22Rv1 (cell line): ENCODE results near the gene RIT2.

Source experiments
- H3K27ac ChIP-seq: fragments of 450-650 bp; 2 replicates; pipeline ENCODE4 v1.5.1; 2017
- ZFX ChIP-seq: fragments of 450-650 bp; IDR thresholded peaks from 2 replicates; pipeline ENCODE4 v1.6.1; 2017; ENCODE audit warnings: antibody characterized with exemption, borderline replicate concordance
- TF ChIP-seq, protein P1 (sequence below): fragments of 450-650 bp; IDR thresholded peaks from 2 replicates; pipeline ENCODE4 v1.5.1; 2017; ENCODE audit warnings: mild to moderate bottlenecking

Gene RIT2

DNA sequence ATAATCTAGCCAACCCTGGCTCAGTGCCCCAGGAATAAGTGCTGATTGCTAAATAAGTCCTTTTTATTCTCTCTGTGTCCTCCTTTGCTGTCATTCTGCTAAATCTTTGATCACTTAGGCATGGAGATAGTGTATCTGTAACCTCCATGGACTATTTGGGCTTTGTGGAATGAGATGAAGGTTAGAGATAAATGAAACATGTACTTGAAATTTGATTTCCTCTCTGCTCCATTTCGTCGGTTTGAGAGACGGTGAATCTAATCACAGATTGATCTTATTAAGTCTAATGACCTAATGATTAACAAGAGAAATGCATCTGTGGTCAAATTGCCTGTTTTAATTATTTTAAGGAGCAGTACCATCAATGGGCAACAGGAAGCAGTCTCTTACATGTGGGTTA lies 159.2 kb downstream of the RIT2 start:
- no peak for TF ChIP-seq ZFX
- TF ChIP-seq, protein P1, sequence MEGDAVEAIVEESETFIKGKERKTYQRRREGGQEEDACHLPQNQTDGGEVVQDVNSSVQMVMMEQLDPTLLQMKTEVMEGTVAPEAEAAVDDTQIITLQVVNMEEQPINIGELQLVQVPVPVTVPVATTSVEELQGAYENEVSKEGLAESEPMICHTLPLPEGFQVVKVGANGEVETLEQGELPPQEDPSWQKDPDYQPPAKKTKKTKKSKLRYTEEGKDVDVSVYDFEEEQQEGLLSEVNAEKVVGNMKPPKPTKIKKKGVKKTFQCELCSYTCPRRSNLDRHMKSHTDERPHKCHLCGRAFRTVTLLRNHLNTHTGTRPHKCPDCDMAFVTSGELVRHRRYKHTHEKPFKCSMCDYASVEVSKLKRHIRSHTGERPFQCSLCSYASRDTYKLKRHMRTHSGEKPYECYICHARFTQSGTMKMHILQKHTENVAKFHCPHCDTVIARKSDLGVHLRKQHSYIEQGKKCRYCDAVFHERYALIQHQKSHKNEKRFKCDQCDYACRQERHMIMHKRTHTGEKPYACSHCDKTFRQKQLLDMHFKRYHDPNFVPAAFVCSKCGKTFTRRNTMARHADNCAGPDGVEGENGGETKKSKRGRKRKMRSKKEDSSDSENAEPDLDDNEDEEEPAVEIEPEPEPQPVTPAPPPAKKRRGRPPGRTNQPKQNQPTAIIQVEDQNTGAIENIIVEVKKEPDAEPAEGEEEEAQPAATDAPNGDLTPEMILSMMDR = no peak
- no peak overlapping the region for H3K27ac ChIP-seq

DNA sequence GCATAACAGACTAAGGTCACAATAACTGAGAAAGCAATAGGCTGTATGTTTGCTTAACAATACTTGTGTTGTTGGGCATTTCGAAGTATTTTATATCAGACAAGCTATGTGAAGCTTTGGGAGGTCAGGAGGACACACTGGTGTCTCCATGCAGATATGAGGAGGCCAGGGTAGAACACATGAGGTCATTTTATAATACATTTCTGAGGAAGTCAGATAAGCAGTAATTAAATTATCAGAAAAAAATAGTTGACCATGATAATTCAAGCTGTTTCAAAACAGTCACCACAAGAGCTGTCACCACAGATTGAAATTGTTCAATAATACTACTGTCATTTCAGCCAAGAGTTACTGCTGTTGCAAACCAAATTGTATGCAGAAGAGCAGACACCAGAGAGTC lies 160.6 kb downstream of the RIT2 start:
- TF ChIP-seq, protein P1 = no peak
- TF ChIP-seq ZFX = no peak

DNA sequence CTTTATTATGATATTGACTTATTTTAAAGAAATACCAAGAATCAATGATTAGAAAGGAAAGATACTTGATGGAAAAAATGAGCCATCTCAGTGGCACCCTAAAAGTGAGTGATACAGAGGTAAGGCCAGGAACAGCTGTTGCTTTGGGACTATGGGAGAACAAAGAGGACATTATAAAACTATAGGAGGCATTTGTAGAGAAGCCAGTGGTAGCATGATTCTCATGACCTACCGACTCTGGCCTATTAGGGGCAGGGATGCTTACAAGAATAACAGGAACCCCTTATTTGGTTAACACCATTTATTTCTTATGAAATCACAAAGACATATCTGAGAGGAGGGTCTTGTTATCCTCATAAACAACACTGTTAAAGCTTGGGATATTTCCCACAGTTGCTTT lies 162.2 kb downstream of the RIT2 start:
- TF ChIP-seq, protein P1 = no peak
- no peak overlapping the region for H3K27ac ChIP-seq

More for the DNA sequence above, 160.6 kb downstream of the RIT2 start:
- no peak overlapping the region for H3K27ac ChIP-seq

DNA sequence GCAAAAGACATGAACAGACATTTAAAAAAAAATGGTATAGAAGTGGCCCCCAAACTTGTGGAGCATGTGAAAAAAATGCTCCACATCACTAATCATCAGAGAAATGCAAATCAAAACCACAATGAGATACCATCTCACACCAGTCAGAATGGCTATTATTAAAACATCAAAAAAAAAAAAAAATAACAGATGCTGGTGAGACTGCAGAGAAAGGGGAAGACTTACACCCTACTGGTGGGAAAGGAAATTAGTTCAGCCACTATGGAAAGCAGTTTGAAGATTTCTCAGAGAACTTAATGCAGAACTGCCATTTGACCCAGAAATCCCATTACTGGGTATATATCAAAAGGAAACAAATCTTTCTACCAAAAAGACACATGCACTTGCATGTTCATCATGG lies 164.8 kb downstream of the RIT2 start:
- no peak for TF ChIP-seq ZFX
- TF ChIP-seq, protein P1 = no peak
- H3K27ac ChIP-seq = no peak overlapping the region

DNA sequence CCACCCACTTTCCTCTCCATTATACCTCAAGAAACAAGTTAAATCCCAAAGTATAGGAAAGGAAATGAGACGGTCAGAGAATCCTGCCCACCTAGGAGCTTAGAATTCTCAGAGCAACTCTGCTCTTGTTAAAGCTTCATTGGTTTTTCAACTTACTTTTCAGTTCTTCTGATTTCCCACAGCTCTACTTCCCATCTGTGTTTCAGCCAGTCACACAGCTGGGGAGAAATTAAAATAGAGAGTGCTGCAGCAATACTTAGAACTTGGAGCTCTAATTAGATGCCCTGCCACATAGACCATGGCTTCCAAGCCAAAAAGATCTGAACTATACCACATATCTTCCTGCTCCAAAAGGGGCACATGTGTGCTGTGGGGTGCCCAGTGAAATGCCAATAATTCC lies 166.7 kb downstream of the RIT2 start:
- TF ChIP-seq ZFX = no peak
- TF ChIP-seq, protein P1 = no peak
- no peak overlapping the region for H3K27ac ChIP-seq

DNA sequence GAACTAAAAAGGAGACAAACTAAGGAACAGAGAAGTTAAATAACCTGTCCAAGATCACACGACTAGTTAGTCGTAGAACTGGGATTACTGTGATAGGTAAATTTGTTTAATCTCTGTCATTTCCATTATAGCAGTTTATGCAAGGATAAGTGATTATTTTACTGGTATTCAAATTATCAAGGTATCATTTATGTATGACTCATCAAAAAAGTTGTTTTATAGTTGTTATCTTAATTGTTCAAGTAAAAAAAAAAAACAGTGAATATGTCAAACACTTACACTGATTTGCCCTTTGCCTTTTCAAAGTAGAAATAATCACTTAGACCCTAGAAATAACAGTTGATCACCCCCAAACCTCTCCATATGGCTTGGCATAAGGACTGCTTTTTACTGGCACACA lies 173.6 kb downstream of the RIT2 start:
- no peak for TF ChIP-seq ZFX
- TF ChIP-seq, protein P1 = no peak
- H3K27ac ChIP-seq = no peak overlapping the region

DNA sequence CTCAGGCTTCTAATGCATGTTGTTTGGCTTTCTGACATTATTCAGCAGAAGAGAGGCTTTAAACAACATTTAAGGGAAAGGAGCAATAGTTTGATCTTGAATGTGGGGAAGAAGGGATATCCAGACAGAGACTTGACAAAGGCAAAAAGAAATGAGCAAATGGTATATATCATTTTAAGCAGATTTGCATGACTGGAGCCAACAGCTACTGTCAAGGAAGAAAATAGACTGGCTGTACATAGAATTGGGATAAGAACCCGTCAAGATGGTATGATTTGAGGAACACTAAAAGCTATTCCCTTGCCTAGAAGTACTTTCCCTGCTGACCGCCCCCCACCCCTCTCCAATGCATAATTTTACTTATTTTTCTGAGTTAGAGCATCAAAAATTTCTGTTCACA lies 174.5 kb downstream of the RIT2 start:
- H3K27ac ChIP-seq = no peak overlapping the region

More for the DNA sequence above, 174.5 kb downstream of the RIT2 start:
- TF ChIP-seq, protein P1 = no peak
- TF ChIP-seq ZFX = no peak
